GM06990 (cell line): ENCODE data around the gene GREM2.

ENCODE experiments used
- DNase-seq: peaks from one replicate; pipeline ENCODE4 v3.0.0-alpha.2; 2011; ENCODE audit not compliant: insufficient read length; ENCODE audit errors: extremely low read depth
- H3K27me3 ChIP-seq: replicated peaks from 2 replicates; pipeline ENCODE4 v1.6.0; 2011; ENCODE audit warnings: low read length; ENCODE audit not compliant: control insufficient read depth, insufficient read depth
- H3K36me3 ChIP-seq: 2 replicates; pipeline ENCODE4 v1.5.1; 2011; ENCODE audit warnings: low read length; ENCODE audit not compliant: control insufficient read depth, insufficient read depth
- H3K4me3 ChIP-seq: replicated peaks from 2 replicates; pipeline ENCODE4 v1.5.1; 2011; ENCODE audit warnings: low read depth, mild to moderate bottlenecking, control low read depth, low read length
- CTCF ChIP-seq: IDR thresholded peaks from 2 replicates; pipeline ENCODE4 v1.5.1; 2011; ENCODE audit warnings: low read length, control low read depth, mild to moderate bottlenecking, inconsistent platforms; ENCODE audit not compliant: insufficient read depth, poor library complexity, severe bottlenecking

The GREM2 gene

GRCh38 chr1:240630409-240630808 is 18.5 kb upstream of the GREM2 start:
- H3K4me3 ChIP-seq: no peak overlapping the region
- no peaks in the 10 kb centered on the region for H3K27me3 ChIP-seq
- no peak for TF ChIP-seq CTCF
- no peaks in the 10 kb centered on the region for H3K36me3 ChIP-seq
- DNase-seq: no peak

GRCh38 chr1:240621249-240621648 is 9.3 kb upstream of the GREM2 start:
- Histone ChIP-seq H3K36me3 (no peaks in the 10 kb centered on the region), H3K27me3 (no peaks in the 10 kb centered on the region), H3K4me3 (no peak overlapping the region)
- no peak for DNase-seq
- TF ChIP-seq CTCF: no peak

- TF ChIP-seq CTCF: no peak
- H3K36me3 ChIP-seq: no peaks in the 10 kb centered on the region
- no peak overlapping the region for H3K4me3 ChIP-seq
- H3K27me3 ChIP-seq: no peaks in the 10 kb centered on the region
- DNase-seq: no peak
Observed at GRCh38 chr1:240619906-240620621, 8.1 kb upstream of the GREM2 start.

- TF ChIP-seq CTCF: no peak
- DNase-seq: no peak
- H3K36me3 ChIP-seq: no peaks in the 10 kb centered on the region
- no peaks in the 10 kb centered on the region for H3K27me3 ChIP-seq
- H3K4me3 ChIP-seq: no peak overlapping the region
Observed at GRCh38 chr1:240619357-240619756, 7.4 kb upstream of the GREM2 start.

GRCh38 chr1:240618946-240619345 is 7.0 kb upstream of the GREM2 start:
- no peak for TF ChIP-seq CTCF
- Histone ChIP-seq H3K36me3 (no peaks in the 10 kb centered on the region), H3K4me3 (no peak overlapping the region), H3K27me3 (no peaks in the 10 kb centered on the region)
- DNase-seq: no peak

- Histone ChIP-seq H3K4me3 (no peak overlapping the region), H3K27me3 (no peaks in the 10 kb centered on the region), H3K36me3 (no peaks in the 10 kb centered on the region)
- no peak for DNase-seq
- no peak for TF ChIP-seq CTCF
Observed at GRCh38 chr1:240616018-240616417, 4.1 kb upstream of the GREM2 start.
